Uterus (tissue), 4 donors: Measurements from ENCODE around the gene KIAA1549. TPM values are rescaled to one million over a fixed set of nuclear protein-coding genes. Genes with fewer than 3 reads are reported as not detected.

ENCODE experiments used
- DNase-seq, 2 donors: peaks; one replicate each; pipeline ENCODE4 v3.0.0-alpha.2; 2019 to 2020
- H3K27ac ChIP-seq, 2 donors: fragments of 200-600 bp; sonication (generic); 1 replicate in 1 of 2; 2 replicates in 1 of 2; pipeline ENCODE4 v1.5.1; 2016 to 2018
- H3K27me3 ChIP-seq, 2 donors: fragments of 200-600 bp; sonication (generic); one replicate each; pipeline ENCODE4 v1.5.1; 2018 to 2019; ENCODE audit warnings: control low read depth in 1 of 2
- H3K36me3 ChIP-seq, 2 donors: fragments of 200-600 bp; sonication (generic); one replicate each; pipeline ENCODE4 v1.5.1; 2019; ENCODE audit warnings: control low read depth in 1 of 2
- H3K4me1 ChIP-seq, 2 donors: fragments of 200-600 bp; sonication (generic); one replicate each; pipeline ENCODE4 v1.5.1; 2018 to 2019; ENCODE audit warnings: control low read depth in 1 of 2
- H3K4me3 ChIP-seq, 2 donors: fragments of 200-600 bp; sonication (generic); 1 replicate in 1 of 2; 2 replicates in 1 of 2; pipeline ENCODE4 v1.5.1; 2018 to 2019; ENCODE audit warnings: mild to moderate bottlenecking in 1 of 2
- H3K9me3 ChIP-seq, 2 donors: fragments of 200-600 bp; sonication (generic); one replicate each; pipeline ENCODE4 v1.5.1; 2019; ENCODE audit warnings: control low read depth in 1 of 2
- POLR2A ChIP-seq, 2 donors: fragments of 450-650 bp; IDR thresholded peaks; one replicate each; pipeline ENCODE4 v1.6.1; 2016; ENCODE audit warnings: antibody characterized with exemption in 2 of 2, mild to moderate bottlenecking in 1 of 2, moderate library complexity in 1 of 2
- intact Hi-C: fragments of 100-400 bp; cut with DNase I; formaldehyde crosslinking; loops from one replicate; pipeline ENCODE4 v1.15.1; 2023; ENCODE audit warnings: low total_unique reads
- total RNA-seq, 4 donors: library from RNA; depleted of rRNA in 3 of 4; stranded (reverse); fragments of >200 nt in 3 of 4; gene quantifications; one replicate each; pipeline versions ENCODE4 v1.1.0 to v1.2.4, GENCODE V29; 2014 to 2023
- TF ChIP-seq, protein P1 (sequence below), 4 experiments: fragments of 200-600 bp in 2 of 4; fragments of 450-650 bp in 2 of 4; sonication (generic) in 2 of 4; IDR thresholded peaks; one replicate each; pipeline ENCODE4 v1.5.1; 2016 to 2019; ENCODE audit warnings: antibody characterized with exemption in 4 of 4, mild to moderate bottlenecking in 2 of 4, moderate library complexity in 1 of 4
- donor health status: DM: yes; HTN: yes; CAD: no.

The KIAA1549 gene
- total RNA-seq, 4 donors from 2014 or later: 1.2 to 8.6 (median 3.8) TPM

DNA sequence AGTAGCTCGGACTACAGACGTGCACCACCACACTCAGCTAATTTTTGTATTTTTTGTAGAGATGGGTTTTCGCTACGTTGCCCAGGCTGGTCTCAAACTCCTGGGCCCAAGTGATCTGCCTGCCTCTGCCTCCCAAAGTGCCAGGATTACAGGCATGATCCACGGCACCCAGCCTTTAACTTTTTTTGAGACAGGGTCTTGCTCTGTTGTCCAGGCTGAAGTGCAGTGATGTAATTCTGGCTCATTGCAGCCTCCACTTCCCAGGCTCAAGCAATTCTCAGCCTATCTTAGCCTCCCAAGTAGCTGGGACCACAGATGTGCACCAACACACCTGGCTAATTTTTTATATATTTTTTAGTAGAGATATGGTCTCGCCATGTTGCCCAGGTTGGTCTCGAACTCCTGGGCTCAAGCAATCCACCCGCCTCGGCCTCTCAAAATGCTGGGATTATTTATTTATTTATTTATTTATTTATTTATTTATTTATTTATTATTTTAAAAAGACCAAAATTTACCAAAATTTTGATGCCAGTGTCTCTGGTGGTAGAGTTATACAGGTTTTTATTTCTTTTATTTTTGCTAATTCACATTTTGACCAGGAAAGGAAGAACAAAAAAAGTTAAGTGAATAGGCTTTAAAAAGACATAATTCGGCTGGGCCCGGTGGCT is 158.2 kb downstream of the KIAA1549 start:
- no peaks in the 10 kb centered on the region for H3K4me1 ChIP-seq
- no peak overlapping the region for H3K4me3 ChIP-seq
- no peak overlapping the region for H3K27ac ChIP-seq
- DNase-seq: no peak
- no peaks in the 10 kb centered on the region for H3K36me3 ChIP-seq
- H3K9me3 ChIP-seq: no peaks in the 10 kb centered on the region
- intact Hi-C loops: no loop called here
- H3K27me3 ChIP-seq: no peaks in the 10 kb centered on the region
- TF ChIP-seq, protein P1, sequence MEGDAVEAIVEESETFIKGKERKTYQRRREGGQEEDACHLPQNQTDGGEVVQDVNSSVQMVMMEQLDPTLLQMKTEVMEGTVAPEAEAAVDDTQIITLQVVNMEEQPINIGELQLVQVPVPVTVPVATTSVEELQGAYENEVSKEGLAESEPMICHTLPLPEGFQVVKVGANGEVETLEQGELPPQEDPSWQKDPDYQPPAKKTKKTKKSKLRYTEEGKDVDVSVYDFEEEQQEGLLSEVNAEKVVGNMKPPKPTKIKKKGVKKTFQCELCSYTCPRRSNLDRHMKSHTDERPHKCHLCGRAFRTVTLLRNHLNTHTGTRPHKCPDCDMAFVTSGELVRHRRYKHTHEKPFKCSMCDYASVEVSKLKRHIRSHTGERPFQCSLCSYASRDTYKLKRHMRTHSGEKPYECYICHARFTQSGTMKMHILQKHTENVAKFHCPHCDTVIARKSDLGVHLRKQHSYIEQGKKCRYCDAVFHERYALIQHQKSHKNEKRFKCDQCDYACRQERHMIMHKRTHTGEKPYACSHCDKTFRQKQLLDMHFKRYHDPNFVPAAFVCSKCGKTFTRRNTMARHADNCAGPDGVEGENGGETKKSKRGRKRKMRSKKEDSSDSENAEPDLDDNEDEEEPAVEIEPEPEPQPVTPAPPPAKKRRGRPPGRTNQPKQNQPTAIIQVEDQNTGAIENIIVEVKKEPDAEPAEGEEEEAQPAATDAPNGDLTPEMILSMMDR (IDR thresholded peaks at IDR 0.05): no peak

DNA sequence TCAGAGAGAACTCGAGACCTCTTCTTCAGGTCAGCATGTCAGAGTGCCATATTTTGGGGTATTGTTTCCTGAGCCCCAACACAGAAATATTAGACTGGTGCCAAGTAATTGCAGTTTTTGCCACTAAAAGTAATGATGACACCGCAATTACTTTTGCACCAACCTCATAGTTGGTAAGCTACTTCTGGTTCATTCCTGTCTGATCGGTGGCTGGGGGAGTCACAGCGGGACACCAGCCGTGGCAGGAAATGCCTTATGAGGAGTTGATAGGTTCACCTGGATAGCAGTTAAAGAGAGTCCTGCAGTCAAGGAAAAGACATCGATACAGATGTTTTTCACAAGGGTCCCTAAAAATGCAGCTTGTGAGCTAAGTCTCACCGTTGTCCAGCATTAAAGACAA is 159.3 kb downstream of the KIAA1549 start:
- Histone ChIP-seq H3K4me1 (no peaks in the 10 kb centered on the region), H3K9me3 (no peaks in the 10 kb centered on the region), H3K36me3 (no peaks in the 10 kb centered on the region), H3K27ac (no peak overlapping the region), H3K4me3 (no peak overlapping the region), H3K27me3 (no peaks in the 10 kb centered on the region)
- intact Hi-C loops: no loop called here
- TF ChIP-seq, protein P1 (IDR thresholded peaks at IDR 0.05): no peak
- no peak for TF ChIP-seq POLR2A (IDR thresholded peaks at IDR 0.05)
- DNase-seq: no peak

DNA sequence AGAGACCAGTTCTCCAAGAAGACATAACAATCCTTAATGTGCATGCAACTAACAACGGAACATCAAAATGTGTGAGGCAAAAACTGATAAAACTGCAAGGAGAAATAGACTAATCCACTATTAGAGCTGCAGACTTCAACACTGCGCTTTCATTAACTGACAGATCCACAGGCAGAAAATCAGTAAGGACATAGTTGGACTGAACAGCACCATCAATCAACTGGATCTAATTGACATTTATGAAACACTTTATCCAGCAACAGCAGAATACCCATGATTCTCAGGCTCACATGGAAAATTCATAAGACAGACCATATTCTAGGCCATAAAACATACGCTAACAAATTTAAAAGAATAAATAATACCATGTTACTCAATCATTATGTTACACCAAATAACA is 161.6 kb downstream of the KIAA1549 start:
- no peak for DNase-seq
- H3K4me3 ChIP-seq: no peak overlapping the region

DNA sequence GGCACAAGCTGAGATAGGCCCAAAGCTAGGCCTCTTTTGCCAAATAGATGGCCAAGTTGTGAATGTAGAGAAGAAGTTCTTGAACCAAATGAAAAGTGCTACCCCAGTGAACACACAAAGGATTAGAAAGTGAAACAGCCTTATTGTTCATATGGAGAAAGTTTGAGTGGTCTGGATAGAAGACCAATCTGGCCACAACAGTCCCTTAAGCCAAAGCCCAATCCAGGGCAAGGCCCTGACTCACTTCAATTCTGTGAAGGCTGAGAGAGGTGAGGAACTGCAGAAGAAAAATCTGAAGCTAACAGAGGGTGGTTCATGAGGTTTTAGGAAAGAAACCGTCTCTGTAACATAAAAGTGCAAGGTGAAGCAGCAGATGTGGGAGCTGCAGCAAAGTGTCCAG is 164.5 kb downstream of the KIAA1549 start:
- no peaks in the 10 kb centered on the region for H3K36me3 ChIP-seq
- no peak overlapping the region for H3K4me3 ChIP-seq
- intact Hi-C loops: no loop called here
- TF ChIP-seq, protein P1 (IDR thresholded peaks at IDR 0.05): no peak
- no peak for TF ChIP-seq POLR2A (IDR thresholded peaks at IDR 0.05)
- no peaks in the 10 kb centered on the region for H3K4me1 ChIP-seq
- no peaks in the 10 kb centered on the region for H3K9me3 ChIP-seq
- no peak overlapping the region for H3K27ac ChIP-seq
- no peak for DNase-seq
- no peaks in the 10 kb centered on the region for H3K27me3 ChIP-seq

More for the DNA sequence above, 161.6 kb downstream of the KIAA1549 start:
- intact Hi-C loops: no loop called here
- no peaks in the 10 kb centered on the region for H3K27me3 ChIP-seq
- H3K4me1 ChIP-seq: no peaks in the 10 kb centered on the region
- no peak for TF ChIP-seq POLR2A (IDR thresholded peaks at IDR 0.05)
- TF ChIP-seq, protein P1 (IDR thresholded peaks at IDR 0.05): no peak
- no peak overlapping the region for H3K27ac ChIP-seq
- no peaks in the 10 kb centered on the region for H3K9me3 ChIP-seq
- H3K36me3 ChIP-seq: no peaks in the 10 kb centered on the region

DNA sequence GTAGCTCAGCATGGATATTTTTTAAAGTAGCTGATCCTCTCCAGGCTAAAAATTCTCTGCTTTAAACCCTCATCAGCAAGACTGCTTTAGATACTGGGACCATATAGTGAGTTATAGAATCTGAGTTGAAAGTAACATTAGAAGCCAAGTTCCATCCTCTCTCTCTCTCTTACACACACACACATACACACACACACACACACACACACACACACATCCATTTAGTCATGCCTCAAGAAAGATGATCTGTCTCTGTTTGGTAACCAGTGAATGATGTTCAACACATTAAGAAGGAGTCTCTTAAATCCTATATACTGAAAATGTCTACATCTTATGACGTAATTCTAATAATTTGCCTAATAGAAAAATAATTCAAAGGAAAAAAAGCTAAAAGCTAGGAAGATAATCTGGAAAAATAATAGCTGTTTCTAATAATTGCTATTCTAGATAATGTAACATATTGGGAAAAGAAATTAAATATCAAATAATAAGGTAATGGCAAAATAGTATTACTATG is 166.3 kb downstream of the KIAA1549 start:
- intact Hi-C loops: no loop called here

More for the DNA sequence above, 166.3 kb downstream of the KIAA1549 start:
- Histone ChIP-seq H3K4me3 (no peak overlapping the region), H3K27ac (no peak overlapping the region), H3K4me1 (no peaks in the 10 kb centered on the region), H3K9me3 (no peaks in the 10 kb centered on the region), H3K27me3 (no peaks in the 10 kb centered on the region), H3K36me3 (no peaks in the 10 kb centered on the region)
- no peak for DNase-seq
- TF ChIP-seq POLR2A (IDR thresholded peaks at IDR 0.05): no peak
- TF ChIP-seq, protein P1 (IDR thresholded peaks at IDR 0.05): no peak
